Neutrophil (primary cell): ENCODE data around the gene STIM1.

Experiments
- H3K27ac ChIP-seq: fragments of 200-600 bp; sonication (generic); 2 replicates; pipeline ENCODE4 v1.5.1; 2016; ENCODE audit warnings: mild to moderate bottlenecking, moderate library complexity
- H3K27me3 ChIP-seq: fragments of 200-600 bp; sonication (generic); 2 replicates; pipeline ENCODE4 v1.6.0; 2016; ENCODE audit warnings: mild to moderate bottlenecking
- H3K36me3 ChIP-seq: fragments of 200-600 bp; sonication (generic); 2 replicates; pipeline ENCODE4 v1.5.1; 2017
- H3K4me1 ChIP-seq, 2 experiments: fragments of 200-600 bp in 1 of 2; sonication (generic) in 1 of 2; 1 replicate in 1 of 2; 2 replicates in 1 of 2; pipeline versions ENCODE4 v1.5.1 to v1.6.1; 2013 to 2016; ENCODE audit warnings: low read depth in 1 of 2, low read length in 1 of 2, mild to moderate bottlenecking in 1 of 2, moderate library complexity in 1 of 2; ENCODE audit not compliant: control insufficient read depth in 1 of 2, insufficient read depth in 1 of 2
- H3K4me3 ChIP-seq, 2 experiments: fragments of 200-600 bp in 1 of 2; sonication (generic) in 1 of 2; 1 replicate in 1 of 2; 2 replicates in 1 of 2; pipeline ENCODE4 v1.5.1; 2013 to 2016; ENCODE audit warnings: low read depth in 1 of 2, low read length in 1 of 2, mild to moderate bottlenecking in 1 of 2, moderate library complexity in 1 of 2
- H3K9me3 ChIP-seq: fragments of 200-600 bp; sonication (generic); 2 replicates; pipeline ENCODE4 v1.5.1; 2016
- CTCF ChIP-seq: fragments of 200-600 bp; sonication (generic); IDR thresholded peaks from 2 replicates; pipeline ENCODE4 v1.5.1; 2016; ENCODE audit warnings: antibody characterized with exemption

The STIM1 gene

GRCh38 chr11:3942160-3942955 is 86.9 kb downstream of the STIM1 start:
- no peak for TF ChIP-seq CTCF
- Histone ChIP-seq H3K4me1 (peaks cover 29 to 42% of the 10 kb centered on the region in 2 experiments), H3K27ac (peak overlapping the region; percentile 65), H3K9me3 (no peaks in the 10 kb centered on the region), H3K27me3 (no peaks in the 10 kb centered on the region), H3K36me3 (no peaks in the 10 kb centered on the region), H3K4me3 (no peak overlapping the region)

GRCh38 chr11:3942956-3943497 is 87.6 kb downstream of the STIM1 start:
- H3K9me3 ChIP-seq: no peaks in the 10 kb centered on the region
- peaks cover 32 to 48% of the 10 kb centered on the region in 2 experiments for H3K4me1 ChIP-seq
- H3K27me3 ChIP-seq: no peaks in the 10 kb centered on the region
- TF ChIP-seq CTCF: no peak
- no peak overlapping the region for H3K4me3 ChIP-seq
- H3K27ac ChIP-seq: peak overlapping the region; percentile 65
- no peaks in the 10 kb centered on the region for H3K36me3 ChIP-seq

GRCh38 chr11:3944198-3944597 is 88.7 kb downstream of the STIM1 start:
- no peak for TF ChIP-seq CTCF
- H3K27ac ChIP-seq: peak overlapping the region; percentile 65
- no peaks in the 10 kb centered on the region for H3K27me3 ChIP-seq
- H3K9me3 ChIP-seq: no peaks in the 10 kb centered on the region
- peaks cover 32 to 48% of the 10 kb centered on the region in 2 experiments for H3K4me1 ChIP-seq
- no peaks in the 10 kb centered on the region for H3K36me3 ChIP-seq
- no peak overlapping the region for H3K4me3 ChIP-seq

- H3K9me3 ChIP-seq: no peaks in the 10 kb centered on the region
- H3K4me3 ChIP-seq: no peak overlapping the region
- no peaks in the 10 kb centered on the region for H3K27me3 ChIP-seq
- H3K36me3 ChIP-seq: no peaks in the 10 kb centered on the region
- peak overlapping the region; percentile 67 for H3K27ac ChIP-seq
- no peak for TF ChIP-seq CTCF
- peaks cover 32 to 48% of the 10 kb centered on the region in 2 experiments for H3K4me1 ChIP-seq
These were observed 91.1 kb downstream of the STIM1 start for GRCh38 chr11:3946455-3947017.

GRCh38 chr11:3947061-3947460 is 91.6 kb downstream of the STIM1 start:
- TF ChIP-seq CTCF: no peak
- H3K9me3 ChIP-seq: no peaks in the 10 kb centered on the region
- H3K36me3 ChIP-seq: no peaks in the 10 kb centered on the region
- peak overlapping the region; percentile 67 for H3K27ac ChIP-seq
- no peaks in the 10 kb centered on the region for H3K27me3 ChIP-seq
- H3K4me3 ChIP-seq: no peak overlapping the region
- peaks cover 30 to 45% of the 10 kb centered on the region in 2 experiments for H3K4me1 ChIP-seq
